ENCODE results near the gene GPR31. TPM values are rescaled to one million over a fixed set of nuclear protein-coding genes. Genes with fewer than 3 reads are reported as not detected.
A peak's percentile ranks its signal among the peaks of the same experiment; 100 is the strongest.

GPR31 gene
- total RNA-seq, 1 experiment from 2014 or later, result not detected

GRCh38 chr6:167115054-167115453 is 42.7 kb downstream of the GPR31 start:
- no peaks in the 10 kb centered on the region for H3K79me1 ChIP-seq (ENCODE audit: insufficient read depth, low read depth, low read length, poor library complexity, severe bottlenecking)
- H3K4me3 Mint-ChIP-seq, result no peak overlapping the region
- no peak overlapping the region for H4K8ac ChIP-seq (replicated peaks; ENCODE audit: insufficient read length, low read depth, low read length)
- H3K9ac ChIP-seq (ENCODE audit: extremely low read depth, insufficient read length, low read length), result no peak overlapping the region
- H3K23me2 ChIP-seq (ENCODE audit: insufficient read length, low read depth, low read length, poor library complexity, severe bottlenecking), result no peaks in the 10 kb centered on the region
- H3K9me3 ChIP-seq (ENCODE audit: control insufficient read depth, low read depth, low read length), result no peaks in the 10 kb centered on the region
- H2BK15ac ChIP-seq (ENCODE audit: low read depth, low read length), result no peak overlapping the region
- H4K91ac ChIP-seq (ENCODE audit: insufficient read length, low read depth, low read length), result no peak overlapping the region
- no peak overlapping the region for H3K18ac ChIP-seq (ENCODE audit: insufficient read length, low read depth, low read length)
- H3T11ph ChIP-seq (ENCODE audit: low read length), result no peak overlapping the region
- H4K5ac ChIP-seq (ENCODE audit: insufficient read length, low read depth, low read length), result no peak overlapping the region
- H3K79me2 ChIP-seq (ENCODE audit: insufficient read depth, low read length), result no peaks in the 10 kb centered on the region
- H4K20me1 ChIP-seq (ENCODE audit: control insufficient read depth, insufficient read depth, insufficient read length), result no peaks in the 10 kb centered on the region
- H2BK5ac ChIP-seq (ENCODE audit: insufficient read length, low read length), result no peak overlapping the region
- H3K27ac Mint-ChIP-seq, result no peak overlapping the region
- no peak overlapping the region for H2AK5ac ChIP-seq (ENCODE audit: insufficient read length, low read length)
- H3K27me3 Mint-ChIP-seq (ENCODE audit: low read depth), result peaks cover 2% of the 10 kb centered on the region; the same call in 1 of the 2 replicates
- H3K36me3 Mint-ChIP-seq (ENCODE audit: insufficient read depth in 1 of 3, low read depth in 3 of 3), result peaks cover 0 to 5% (median 4%) of the 10 kb centered on the region in 3 experiments; a peak in 5 of 7 replicates
- no peak overlapping the region for H3K14ac ChIP-seq (ENCODE audit: insufficient read depth, low read length)
- H3K27me3 ChIP-seq (ENCODE audit: insufficient read depth, low read length), result no peaks in the 10 kb centered on the region
- no peak overlapping the region for H2BK120ac ChIP-seq (ENCODE audit: low read depth, low read length, poor library complexity, severe bottlenecking)
- no peak overlapping the region for H3K56ac ChIP-seq (ENCODE audit: insufficient read length, low read depth, low read length)
- WGBS (ENCODE audit: extremely low coverage, insufficient read length, low lambda C conversion rate), result no CpG with 5 or more reads among the region's 10 CpGs
- H2BK12ac ChIP-seq (ENCODE audit: insufficient read length, low read depth, low read length), result no peak overlapping the region
- H3K27ac ChIP-seq (ENCODE audit: insufficient read length, low read depth, low read length), result no peak overlapping the region
- no peak for DNase-seq
- peak; percentile 52 for TF ChIP-seq CTCF (conservative IDR thresholded peaks at IDR 0.05)
- H3K9me3 Mint-ChIP-seq, result peaks cover 4% of the 10 kb centered on the region in 2 experiments; a peak in 3 of 5 replicates
- H3K4me1 ChIP-seq (ENCODE audit: insufficient read depth, low read length), result no peaks in the 10 kb centered on the region
- H2AFZ ChIP-seq (ENCODE audit: low read length), result no peak overlapping the region
- H3K4me1 Mint-ChIP-seq, result peaks cover 10 to 12% of the 10 kb centered on the region in 2 experiments
- no peak overlapping the region for H3K23ac ChIP-seq (ENCODE audit: insufficient read length, low read depth, low read length)
- H2BK20ac ChIP-seq (ENCODE audit: low read depth, low read length, poor library complexity, severe bottlenecking), result no peak overlapping the region
- no peak overlapping the region for H3K4ac ChIP-seq (ENCODE audit: low read depth, low read length)
- H3K4me2 ChIP-seq (ENCODE audit: insufficient read depth, insufficient read length, low read length), result no peak overlapping the region

Data from H9 (cell line).